Measurements from ENCODE around the gene ZBTB42. TPM values are rescaled to one million over a fixed set of nuclear protein-coding genes. Genes with fewer than 3 reads are reported as not detected.
"Not testable (repeated sequence)": the region's sequence is repeated elsewhere in the genome, so short reads cannot be mapped to it uniquely, and the experiment has no call there.

The ZBTB42 gene
- total and polyA plus RNA-seq, 5 experiments from 2014 or later: 1.0 to 9.6 (median 1.8) TPM

GRCh38 chr14:104813286-104813685, 12.4 kb downstream of the ZBTB42 start:
- DNase-seq (peak in 1 of 10 donors; percentile 26), ATAC-seq (no peak)
- peak overlapping the region in 4 of 10 donors; percentile 14 to 89 (median 70) for H3K27ac Mint-ChIP-seq
- peaks cover 8 to 32% (median 24%) of the 10 kb centered on the region in 4 donors for H3K4me1 Mint-ChIP-seq
- no peaks in the 10 kb centered on the region for H3K27me3 Mint-ChIP-seq
- no peaks in the 10 kb centered on the region for H3K9me3 Mint-ChIP-seq
- peak overlapping the region in 5 of 10 donors; percentile 34 to 92 (median 62) for H3K4me3 Mint-ChIP-seq
- no peaks in the 10 kb centered on the region for H3K36me3 Mint-ChIP-seq
- POLR2A ChIA-PET: interaction anchor here (1.4 kb wide), 1 partner anchor 12 kb away, joined by 6 read pairs; the partner anchor contains the start of gene ZBTB42

GRCh38 chr14:104814701-104815100, 13.8 kb downstream of the ZBTB42 start:
- Mint-ChIP-seq H3K4me1 (peaks cover 8 to 33% (median 24%) of the 10 kb centered on the region in 4 donors), H3K27ac (peak overlapping the region; percentile 25 to 96 (median 89)), H3K4me3 (peak overlapping the region; percentile 86 to 94 (median 92))
- not testable (repeated sequence) for ATAC-seq, H3K36me3 Mint-ChIP-seq, H3K27me3 Mint-ChIP-seq, H3K9me3 Mint-ChIP-seq, DNase-seq
- POLR2A ChIA-PET: interaction anchor here (0.7 kb wide), 2 partner anchors 11 to 1625 kb away, joined by 4 to 7 read pairs; no protein-coding TSS in a partner anchor

- ATAC-seq (no peak), DNase-seq (no peak)
- POLR2A ChIA-PET: no interaction called here
- Mint-ChIP-seq H3K4me1 (peaks cover 8 to 31% (median 24%) of the 10 kb centered on the region in 4 donors), H3K9me3 (no peaks in the 10 kb centered on the region), H3K4me3 (peak overlapping the region; percentile 86 to 94 (median 92)), H3K36me3 (no peaks in the 10 kb centered on the region), H3K27me3 (no peaks in the 10 kb centered on the region), H3K27ac (peak overlapping the region; percentile 88 to 98 (median 94))
Measured at GRCh38 chr14:104816616-104816884, 15.6 kb downstream of the ZBTB42 start.

- no peak for DNase-seq
- Mint-ChIP-seq H3K36me3 (no peaks in the 10 kb centered on the region), H3K4me3 (peak overlapping the region in 6 of 10 donors; percentile 4 to 92 (median 25)), H3K4me1 (peaks cover 8 to 27% (median 23%) of the 10 kb centered on the region in 4 donors), H3K9me3 (no peaks in the 10 kb centered on the region), H3K27me3 (no peaks in the 10 kb centered on the region), H3K27ac (peak overlapping the region in 3 of 10 donors; percentile 44 to 63 (median 46))
- no peak for ATAC-seq
- POLR2A ChIA-PET: interaction anchor here (0.9 kb wide), 1 partner anchor 17 kb away, joined by 5 read pairs; the partner anchor contains the start of gene ZBTB42
Measured at GRCh38 chr14:104817930-104818713, 17.2 kb downstream of the ZBTB42 start.

- no peaks in the 10 kb centered on the region for H3K36me3 Mint-ChIP-seq
- peaks cover 7 to 23% (median 19%) of the 10 kb centered on the region in 4 donors for H3K4me1 Mint-ChIP-seq
- ATAC-seq: no peak
- no peaks in the 10 kb centered on the region for H3K27me3 Mint-ChIP-seq
- H3K9me3 Mint-ChIP-seq: peaks cover 0 to under 1% (median 0%) of the 10 kb centered on the region in 9 donors
- DNase-seq: no peak
- POLR2A ChIA-PET: interaction anchor here (0.9 kb wide), 1 partner anchor 18 kb away, joined by 5 read pairs; the partner anchor contains the start of gene ZBTB42
- peak overlapping the region in 1 of 10 donors; percentile 36 for H3K27ac Mint-ChIP-seq
- peak overlapping the region in 1 of 10 donors; percentile 38 for H3K4me3 Mint-ChIP-seq
Measured at GRCh38 chr14:104818714-104819161, 17.8 kb downstream of the ZBTB42 start.

- POLR2A ChIA-PET: no interaction called here
- peaks cover 7 to 17% (median 13%) of the 10 kb centered on the region in 4 donors for H3K4me1 Mint-ChIP-seq
- ATAC-seq (no peak), DNase-seq (no peak)
- peaks cover 0 to 6% (median 0%) of the 10 kb centered on the region in 9 donors for H3K9me3 Mint-ChIP-seq
- no peak overlapping the region for H3K27ac Mint-ChIP-seq
- H3K36me3 Mint-ChIP-seq: no peaks in the 10 kb centered on the region
- peaks cover 0 to 2% (median 0%) of the 10 kb centered on the region in 5 donors for H3K27me3 Mint-ChIP-seq
- no peak overlapping the region for H3K4me3 Mint-ChIP-seq
Measured at GRCh38 chr14:104819361-104819781, 18.5 kb downstream of the ZBTB42 start.

GRCh38 chr14:104820669-104821228, 19.8 kb downstream of the ZBTB42 start:
- Mint-ChIP-seq H3K9me3 (peaks cover 0 to 14% (median 0%) of the 10 kb centered on the region in 9 donors), H3K27me3 (peaks cover 0 to 8% (median 0%) of the 10 kb centered on the region in 5 donors), H3K27ac (no peak overlapping the region), H3K36me3 (no peaks in the 10 kb centered on the region), H3K4me3 (no peak overlapping the region), H3K4me1 (peaks cover 11 to 23% (median 17%) of the 10 kb centered on the region in 4 donors)
- no peak for DNase-seq
- POLR2A ChIA-PET: interaction anchor here (1.1 kb wide), 1 partner anchor 20 kb away, joined by 4 read pairs; the partner anchor contains the start of gene ZBTB42
- ATAC-seq: no peak

- POLR2A ChIA-PET: interaction anchor here (1.1 kb wide), 1 partner anchor 21 kb away, joined by 4 read pairs; the partner anchor contains the start of gene ZBTB42
- DNase-seq (no peak), ATAC-seq (no peak)
- peaks cover 0 to 14% (median 0%) of the 10 kb centered on the region in 9 donors for H3K9me3 Mint-ChIP-seq
- H3K4me1 Mint-ChIP-seq: peaks cover 13 to 25% (median 18%) of the 10 kb centered on the region in 4 donors
- peaks cover 0 to 8% (median 0%) of the 10 kb centered on the region in 5 donors for H3K27me3 Mint-ChIP-seq
- peak overlapping the region in 1 of 10 donors; percentile 10 for H3K4me3 Mint-ChIP-seq
- H3K27ac Mint-ChIP-seq: peak overlapping the region in 1 of 10 donors; percentile 62
- no peaks in the 10 kb centered on the region for H3K36me3 Mint-ChIP-seq
Measured at GRCh38 chr14:104821229-104821945, 20.5 kb downstream of the ZBTB42 start.

- Mint-ChIP-seq H3K36me3 (no peaks in the 10 kb centered on the region), H3K4me3 (no peak overlapping the region), H3K27ac (no peak overlapping the region), H3K27me3 (peaks cover 0 to 8% (median 0%) of the 10 kb centered on the region in 5 donors), H3K4me1 (peaks cover 13 to 22% (median 16%) of the 10 kb centered on the region in 4 donors), H3K9me3 (peaks cover 0 to 14% (median 0%) of the 10 kb centered on the region in 9 donors)
- ATAC-seq: no peak
- no peak for DNase-seq
- POLR2A ChIA-PET: no interaction called here
Measured at GRCh38 chr14:104821971-104822608, 21.2 kb downstream of the ZBTB42 start.

- POLR2A ChIA-PET: interaction anchor here (0.6 kb wide), 1 partner anchor 22 kb away, joined by 3 read pairs; the partner anchor contains the start of gene ZBTB42
- no peak for ATAC-seq
- Mint-ChIP-seq H3K27me3 (peaks cover 0 to 8% (median 0%) of the 10 kb centered on the region in 5 donors), H3K9me3 (peaks cover 0 to 14% (median 0%) of the 10 kb centered on the region in 9 donors), H3K27ac (no peak overlapping the region), H3K36me3 (no peaks in the 10 kb centered on the region), H3K4me3 (no peak overlapping the region), H3K4me1 (peaks cover 10 to 26% (median 23%) of the 10 kb centered on the region in 4 donors)
- DNase-seq: no peak
Measured at GRCh38 chr14:104822821-104823615, 22.1 kb downstream of the ZBTB42 start.

- peaks cover 10 to 24% (median 22%) of the 10 kb centered on the region in 4 donors for H3K4me1 Mint-ChIP-seq
- POLR2A ChIA-PET: interaction anchor here (1.4 kb wide), 1 partner anchor 101 kb away, joined by 4 read pairs; the partner anchor contains the start of gene ADSS1
- peak overlapping the region in 4 of 10 donors; percentile 20 to 94 (median 24) for H3K27ac Mint-ChIP-seq
- H3K27me3 Mint-ChIP-seq: peaks cover 0 to 8% (median 0%) of the 10 kb centered on the region in 5 donors
- H3K36me3 Mint-ChIP-seq: no peaks in the 10 kb centered on the region
- DNase-seq: no peak
- no peak for ATAC-seq
- peaks cover 0 to 14% (median 0%) of the 10 kb centered on the region in 9 donors for H3K9me3 Mint-ChIP-seq
- H3K4me3 Mint-ChIP-seq: peak overlapping the region; percentile 74 to 95 (median 86)
Measured at GRCh38 chr14:104824353-104824997, 23.6 kb downstream of the ZBTB42 start.
